ENCODE data around the gene LAMA3. TPM values are rescaled to one million over a fixed set of nuclear protein-coding genes. Genes with fewer than 3 reads are reported as not detected.

Gene LAMA3
- total RNA-seq, 1 experiment from 2014 or later, result 8.1 TPM

- TF ChIP-seq REST (IDR thresholded peaks at IDR 0.05; ENCODE audit: insufficient read depth in 1 of 2, low read depth in 2 of 2, low read length in 1 of 2) (no peak), POLR2AphosphoS5 (IDR thresholded peaks at IDR 0.05; ENCODE audit: low read depth, low read length) (no peak), SIN3A (IDR thresholded peaks at IDR 0.05; ENCODE audit: borderline replicate concordance, insufficient read depth, low read depth, low read length) (no peak), TCF7L2 (IDR thresholded peaks at IDR 0.05; ENCODE audit: low read depth, low read length) (no peak)
- TF ChIP-seq, protein P1, sequence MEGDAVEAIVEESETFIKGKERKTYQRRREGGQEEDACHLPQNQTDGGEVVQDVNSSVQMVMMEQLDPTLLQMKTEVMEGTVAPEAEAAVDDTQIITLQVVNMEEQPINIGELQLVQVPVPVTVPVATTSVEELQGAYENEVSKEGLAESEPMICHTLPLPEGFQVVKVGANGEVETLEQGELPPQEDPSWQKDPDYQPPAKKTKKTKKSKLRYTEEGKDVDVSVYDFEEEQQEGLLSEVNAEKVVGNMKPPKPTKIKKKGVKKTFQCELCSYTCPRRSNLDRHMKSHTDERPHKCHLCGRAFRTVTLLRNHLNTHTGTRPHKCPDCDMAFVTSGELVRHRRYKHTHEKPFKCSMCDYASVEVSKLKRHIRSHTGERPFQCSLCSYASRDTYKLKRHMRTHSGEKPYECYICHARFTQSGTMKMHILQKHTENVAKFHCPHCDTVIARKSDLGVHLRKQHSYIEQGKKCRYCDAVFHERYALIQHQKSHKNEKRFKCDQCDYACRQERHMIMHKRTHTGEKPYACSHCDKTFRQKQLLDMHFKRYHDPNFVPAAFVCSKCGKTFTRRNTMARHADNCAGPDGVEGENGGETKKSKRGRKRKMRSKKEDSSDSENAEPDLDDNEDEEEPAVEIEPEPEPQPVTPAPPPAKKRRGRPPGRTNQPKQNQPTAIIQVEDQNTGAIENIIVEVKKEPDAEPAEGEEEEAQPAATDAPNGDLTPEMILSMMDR (IDR thresholded peaks at IDR 0.05), result no peak
- Histone ChIP-seq H3K27me3 (ENCODE audit: control insufficient read depth, insufficient read depth, low read length) (no peaks in the 10 kb centered on the region), H3K36me3 (ENCODE audit: control insufficient read depth, insufficient read depth, low read length) (no peaks in the 10 kb centered on the region), H3K4me3 (ENCODE audit: low read depth in 2 of 2, low read length in 2 of 2) (no peak overlapping the region), H3K27ac (ENCODE audit: low read length) (no peak overlapping the region), H3K4me1 (ENCODE audit: control insufficient read depth, insufficient read depth, low read length) (no peaks in the 10 kb centered on the region; the same call in 1 of the 2 replicates), H3K9me3 (ENCODE audit: control insufficient read depth, insufficient read depth, low read depth, low read length) (no peaks in the 10 kb centered on the region)
- BruUV-seq (replicated peaks), result no TSS peak
- CTCF ChIA-PET, result no interaction called here
- in situ Hi-C loops (cut with HindIII; ENCODE audit: low pct_unique_long_range_greater_than_20kb, low sequenced_read_pairs), result no loop called here
- ATAC-seq (no peak), DNase-seq (ENCODE audit: low read depth, low spot score) (no peak)
- POLR2A ChIA-PET, result no interaction called here
- intact Hi-C loops (cut with micrococcal nuclease; ENCODE audit: unreplicated experiment), result no loop called here
These were observed 279.7 kb downstream of the LAMA3 start for GRCh38 chr18:23968638-23969604.

- Histone ChIP-seq H3K27ac (ENCODE audit: low read length) (no peak overlapping the region), H3K4me1 (ENCODE audit: control insufficient read depth, insufficient read depth, low read length) (no peaks in the 10 kb centered on the region; the same call in 1 of the 2 replicates), H3K27me3 (ENCODE audit: control insufficient read depth, insufficient read depth, low read length) (no peaks in the 10 kb centered on the region), H3K4me3 (ENCODE audit: low read depth in 2 of 2, low read length in 2 of 2) (no peak overlapping the region), H3K36me3 (ENCODE audit: control insufficient read depth, insufficient read depth, low read length) (no peaks in the 10 kb centered on the region), H3K9me3 (ENCODE audit: control insufficient read depth, insufficient read depth, low read depth, low read length) (no peaks in the 10 kb centered on the region)
- BruUV-seq (replicated peaks), result no TSS peak
- ChIA-PET CTCF (no interaction called here), POLR2A (no interaction called here)
- intact Hi-C loops (cut with micrococcal nuclease; ENCODE audit: unreplicated experiment) (no loop called here), in situ Hi-C loops (cut with HindIII; ENCODE audit: low pct_unique_long_range_greater_than_20kb, low sequenced_read_pairs) (no loop called here)
- no peak for ATAC-seq
- TF ChIP-seq, protein P1 (IDR thresholded peaks at IDR 0.05), result no peak
- TF ChIP-seq REST (IDR thresholded peaks at IDR 0.05; ENCODE audit: insufficient read depth in 1 of 2, low read depth in 2 of 2, low read length in 1 of 2) (no peak), SIN3A (IDR thresholded peaks at IDR 0.05; ENCODE audit: borderline replicate concordance, insufficient read depth, low read depth, low read length) (no peak), POLR2AphosphoS5 (IDR thresholded peaks at IDR 0.05; ENCODE audit: low read depth, low read length) (no peak), TCF7L2 (IDR thresholded peaks at IDR 0.05; ENCODE audit: low read depth, low read length) (no peak)
- DNase-seq (ENCODE audit: low read depth, low spot score), result no peak
These were observed 280.4 kb downstream of the LAMA3 start for GRCh38 chr18:23969664-23970063.

All from Panc1 (cell line).